ENCODE measurements around the gene ADCK2.

DNA sequence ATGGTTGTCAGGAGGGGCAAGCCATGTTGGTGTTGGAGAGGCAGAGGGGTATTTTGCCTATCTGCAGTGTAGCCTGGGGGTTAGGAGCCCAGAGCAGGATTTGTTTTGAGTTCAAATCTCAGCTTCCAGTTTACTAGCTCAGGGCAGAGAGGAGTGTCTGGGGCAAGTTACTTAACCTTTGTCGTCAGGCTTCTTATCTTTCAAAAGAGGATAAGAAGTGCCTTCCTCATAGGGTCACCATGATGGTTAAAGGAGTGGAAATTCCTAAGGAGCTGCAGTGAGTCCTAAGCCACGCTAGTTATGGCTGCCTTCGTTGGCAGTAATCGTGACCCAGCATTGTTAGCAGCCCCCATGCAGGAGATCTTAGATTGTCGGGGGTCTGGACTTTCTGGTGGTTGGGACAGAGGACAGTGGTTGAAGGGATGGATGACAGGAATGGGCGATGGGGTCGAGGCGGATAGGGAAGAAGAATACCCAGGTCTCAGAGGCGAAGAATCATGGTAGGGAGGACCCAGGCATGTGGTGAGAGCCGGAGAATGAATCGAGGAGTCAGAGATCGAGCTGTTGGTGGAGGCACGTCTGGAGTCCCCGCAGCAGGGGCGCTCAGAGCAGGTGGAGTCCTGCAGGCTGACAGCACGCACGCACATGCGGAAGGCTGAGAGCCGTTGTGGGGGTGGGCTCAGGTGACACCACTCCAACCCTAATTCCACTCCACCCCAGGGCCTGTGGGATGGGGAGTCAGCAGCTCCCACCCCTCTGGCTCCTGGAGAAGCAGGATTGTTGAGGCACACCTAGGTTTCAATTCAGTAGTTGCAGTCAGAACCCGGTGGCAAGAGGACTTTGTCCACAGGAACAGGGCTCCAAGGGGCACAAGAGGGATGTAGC is 11.6 kb downstream of the ADCK2 start:
- TF ChIP-seq EP300 (IDR thresholded peaks at IDR 0.05; ENCODE audit: low read depth) (no peak), POLR2A (IDR thresholded peaks at IDR 0.05) (no peak), POLR2AphosphoS5 (IDR thresholded peaks at IDR 0.05) (no peak)
- TF ChIP-seq, protein P1, sequence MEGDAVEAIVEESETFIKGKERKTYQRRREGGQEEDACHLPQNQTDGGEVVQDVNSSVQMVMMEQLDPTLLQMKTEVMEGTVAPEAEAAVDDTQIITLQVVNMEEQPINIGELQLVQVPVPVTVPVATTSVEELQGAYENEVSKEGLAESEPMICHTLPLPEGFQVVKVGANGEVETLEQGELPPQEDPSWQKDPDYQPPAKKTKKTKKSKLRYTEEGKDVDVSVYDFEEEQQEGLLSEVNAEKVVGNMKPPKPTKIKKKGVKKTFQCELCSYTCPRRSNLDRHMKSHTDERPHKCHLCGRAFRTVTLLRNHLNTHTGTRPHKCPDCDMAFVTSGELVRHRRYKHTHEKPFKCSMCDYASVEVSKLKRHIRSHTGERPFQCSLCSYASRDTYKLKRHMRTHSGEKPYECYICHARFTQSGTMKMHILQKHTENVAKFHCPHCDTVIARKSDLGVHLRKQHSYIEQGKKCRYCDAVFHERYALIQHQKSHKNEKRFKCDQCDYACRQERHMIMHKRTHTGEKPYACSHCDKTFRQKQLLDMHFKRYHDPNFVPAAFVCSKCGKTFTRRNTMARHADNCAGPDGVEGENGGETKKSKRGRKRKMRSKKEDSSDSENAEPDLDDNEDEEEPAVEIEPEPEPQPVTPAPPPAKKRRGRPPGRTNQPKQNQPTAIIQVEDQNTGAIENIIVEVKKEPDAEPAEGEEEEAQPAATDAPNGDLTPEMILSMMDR (IDR thresholded peaks at IDR 0.05), result no peak

Measured in transverse colon (tissue), 4 donors.